Fibroblast of peridontal ligament (primary cell): ENCODE measurements around the gene ZNF546.
"Not testable (repeated sequence)": the region's sequence is repeated elsewhere in the genome, so short reads cannot be mapped to it uniquely, and the experiment has no call there.

Experiments
- DNase-seq: peaks from one replicate; pipeline ENCODE4 v3.0.0-alpha.2; 2010; ENCODE audit errors: extremely low read depth

ZNF546 gene

DNA sequence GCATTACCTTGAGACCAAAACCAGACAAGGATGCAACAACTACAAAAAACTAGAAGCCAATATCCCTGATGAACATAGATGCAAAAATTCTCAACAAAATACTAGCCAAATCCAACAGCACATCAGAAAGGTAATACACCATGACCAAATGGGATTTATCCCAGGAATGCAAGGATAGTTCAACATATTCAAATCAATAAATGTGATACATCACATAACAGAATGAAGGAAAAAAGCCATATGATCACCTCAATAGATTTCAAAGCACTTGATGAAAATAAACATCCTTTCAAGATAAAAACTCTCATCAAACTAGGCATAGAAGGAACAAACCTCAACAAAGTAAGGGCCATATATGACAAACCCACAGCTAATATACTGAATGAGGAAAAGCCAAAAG, 10.2 kb upstream of the ZNF546 start:
- no peak for DNase-seq

- DNase-seq, result no peak
These were observed 9.7 kb upstream of the ZNF546 start for GRCh38 chr19:39987167-39987566.

- no peak for DNase-seq
These were observed 9.3 kb upstream of the ZNF546 start for GRCh38 chr19:39987596-39987995.

- DNase-seq, result no peak
These were observed 3.3 kb upstream of the ZNF546 start for GRCh38 chr19:39993605-39994004.

GRCh38 chr19:39994361-39994760, 2.5 kb upstream of the ZNF546 start:
- DNase-seq, result no peak

GRCh38 chr19:39995794-39996193, 1.1 kb upstream of the ZNF546 start:
- no peak for DNase-seq

- peak; percentile 69 for DNase-seq
These were observed 546 bp upstream of the ZNF546 start for GRCh38 chr19:39996218-39996810.

DNA sequence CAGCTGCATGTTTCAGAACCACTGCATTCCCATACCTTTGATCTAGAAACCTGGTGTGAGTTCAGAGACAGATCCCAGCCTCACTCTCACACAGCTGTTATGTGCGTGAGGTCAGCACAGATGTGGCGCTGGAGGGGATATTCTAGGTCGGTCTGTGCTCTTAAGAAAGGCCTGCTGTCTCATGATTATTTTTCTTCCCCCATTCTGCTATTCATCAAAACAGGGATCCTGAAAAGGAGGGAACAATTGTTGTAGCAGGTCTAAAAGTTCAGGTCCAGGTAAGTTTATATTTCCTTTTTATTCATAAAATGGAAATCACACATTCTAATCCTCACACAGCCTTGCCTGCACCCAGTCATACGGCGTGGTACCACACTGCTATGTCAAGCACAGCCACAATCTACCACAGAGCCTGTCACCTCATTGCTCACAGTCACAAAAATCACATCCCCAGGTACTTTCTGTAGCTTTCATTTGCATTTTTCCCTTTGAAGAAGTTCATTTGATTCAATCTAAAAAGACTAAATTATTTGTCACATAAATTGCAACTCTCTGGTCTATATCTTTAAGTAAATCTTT, 867 bp downstream of the ZNF546 start:
- DNase-seq, result peak; percentile 32

- DNase-seq, result peak; percentile 49
These were observed 1.6 kb downstream of the ZNF546 start for GRCh38 chr19:39998501-39998900.

DNA sequence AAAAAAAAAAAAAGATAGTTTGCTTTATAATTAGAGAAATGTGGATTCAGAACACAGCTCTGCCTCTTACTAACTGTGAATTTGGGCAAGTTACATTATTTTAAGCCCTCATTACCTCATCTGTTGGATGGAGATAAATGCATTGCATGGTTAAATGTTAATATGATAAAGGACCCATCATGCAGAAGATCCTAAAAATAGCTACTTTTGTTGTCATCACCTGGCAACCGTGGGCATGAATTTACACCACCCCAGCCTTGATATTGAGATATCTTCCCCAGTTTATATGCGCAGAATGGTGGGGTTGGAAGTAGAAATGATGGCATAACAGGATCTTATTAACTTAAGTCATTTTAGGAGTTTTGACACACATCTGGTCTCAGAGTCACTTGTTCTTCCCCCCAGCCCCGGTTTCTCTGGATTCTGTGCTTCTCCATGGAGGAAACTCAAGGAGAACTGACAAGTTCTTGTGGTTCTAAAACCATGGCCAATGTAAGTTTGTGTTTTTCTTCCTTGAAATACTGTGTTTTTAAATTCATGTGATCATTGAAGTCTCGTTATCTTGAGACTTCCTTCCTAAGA, 8.9 kb downstream of the ZNF546 start:
- DNase-seq, result no peak

- peak; percentile 86 for DNase-seq
These were observed 9.4 kb downstream of the ZNF546 start for GRCh38 chr19:40006273-40006691.

- no peak for DNase-seq
These were observed 12.8 kb downstream of the ZNF546 start for GRCh38 chr19:40009674-40010073.

DNA sequence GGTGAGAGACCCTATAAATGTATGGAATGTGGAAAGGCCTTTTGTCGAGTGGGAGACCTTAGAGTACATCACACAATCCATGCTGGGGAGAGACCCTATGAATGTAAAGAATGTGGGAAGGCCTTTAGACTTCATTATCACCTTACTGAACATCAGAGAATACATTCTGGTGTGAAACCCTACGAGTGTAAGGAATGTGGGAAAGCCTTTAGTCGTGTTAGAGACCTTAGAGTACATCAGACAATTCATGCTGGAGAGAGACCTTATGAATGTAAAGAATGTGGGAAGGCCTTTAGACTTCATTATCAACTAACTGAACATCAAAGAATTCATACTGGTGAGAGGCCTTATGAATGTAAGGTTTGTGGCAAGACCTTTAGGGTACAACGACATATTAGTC, 17.1 kb downstream of the ZNF546 start:
- no peak for DNase-seq

DNA sequence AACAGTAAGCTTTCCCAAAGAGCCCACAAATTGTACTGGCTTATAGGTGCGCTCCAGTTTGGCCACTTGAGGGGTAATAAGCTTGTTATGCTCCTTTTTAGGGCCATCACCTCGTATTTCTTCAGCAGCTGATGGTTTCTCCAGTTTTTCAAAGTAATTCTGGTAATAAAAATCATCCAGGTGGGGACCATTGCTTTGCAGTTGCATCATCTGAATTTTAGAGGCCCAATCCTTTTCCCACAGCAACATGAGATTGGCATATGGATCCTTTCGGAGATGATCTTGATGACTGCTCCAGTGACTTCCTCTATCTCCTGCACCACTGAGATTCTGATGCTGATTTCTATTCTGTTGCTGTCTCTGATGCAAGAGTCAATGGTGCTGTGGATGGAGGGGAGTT, 27.1 kb downstream of the ZNF546 start:
- no peak for DNase-seq

DNA sequence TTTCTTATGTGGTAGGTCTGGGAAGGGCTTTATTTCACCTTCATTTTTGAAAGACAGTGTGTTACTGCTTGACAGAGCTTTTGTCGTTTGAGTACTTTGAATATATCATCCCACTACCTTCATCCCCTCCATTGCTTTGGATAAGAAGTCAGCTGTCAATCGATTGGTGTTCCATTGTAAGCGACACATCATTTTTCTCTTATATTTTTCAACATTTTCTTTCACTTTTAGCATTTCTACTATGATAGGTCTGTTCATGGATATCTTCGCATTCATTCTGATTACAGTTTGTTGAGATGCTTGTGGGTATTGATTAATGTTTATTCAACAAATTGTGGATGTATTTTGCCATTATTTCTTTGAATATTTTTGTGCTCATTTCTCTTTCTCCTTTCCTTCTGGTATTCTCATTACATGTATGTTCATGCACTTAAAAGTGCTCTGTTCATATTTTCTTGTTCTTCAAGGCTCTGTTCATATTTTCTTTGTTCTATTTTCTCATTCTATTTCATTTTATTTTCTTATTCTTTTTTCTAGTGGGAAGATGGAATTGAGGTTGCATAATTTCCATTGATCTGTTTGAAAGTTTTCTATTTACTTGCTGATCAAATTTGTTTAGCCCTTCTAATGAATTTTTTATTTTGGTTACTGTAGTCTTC, 29.2 kb downstream of the ZNF546 start:
- no peak for DNase-seq

DNA sequence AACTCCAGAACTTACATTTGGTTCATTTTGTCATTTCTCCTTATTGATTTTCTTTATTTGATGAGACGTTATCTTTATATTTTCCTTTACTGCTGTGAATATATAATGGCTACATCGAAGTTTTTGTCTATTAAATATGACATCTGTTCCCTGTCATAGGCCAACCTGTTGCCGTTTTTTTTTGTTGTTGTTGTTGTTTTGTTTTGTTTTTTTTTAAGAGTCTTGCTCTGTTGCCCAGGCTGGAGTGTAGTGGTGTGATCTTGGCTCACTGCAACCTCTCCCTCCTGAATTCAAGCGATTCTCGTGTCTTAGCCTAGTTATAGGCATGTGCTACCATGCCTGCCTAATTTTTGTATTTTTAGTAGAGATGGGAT, 29.7 kb downstream of the ZNF546 start:
- DNase-seq, result no peak

- no peak for DNase-seq
These were observed 37.2 kb downstream of the ZNF546 start for GRCh38 chr19:40033989-40034560.

DNA sequence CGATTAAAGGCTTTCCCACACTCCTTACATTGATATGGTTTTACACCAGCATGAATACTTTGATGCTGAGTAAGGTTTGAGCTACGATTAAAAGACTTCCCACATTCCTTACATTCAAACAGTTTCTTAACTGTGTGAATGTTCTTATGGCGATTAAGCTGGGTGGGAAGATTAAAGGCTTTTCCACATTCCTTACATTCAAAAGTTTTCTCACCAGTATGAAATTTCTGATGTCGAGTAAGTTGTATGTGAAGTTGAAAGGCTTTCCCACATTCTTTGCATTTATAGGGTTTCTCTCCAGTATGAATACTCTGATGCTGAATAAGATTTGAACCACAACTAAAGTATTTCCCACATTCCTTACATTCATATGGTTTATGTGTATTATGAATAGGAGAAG, 39.1 kb downstream of the ZNF546 start:
- DNase-seq, result no peak

DNA sequence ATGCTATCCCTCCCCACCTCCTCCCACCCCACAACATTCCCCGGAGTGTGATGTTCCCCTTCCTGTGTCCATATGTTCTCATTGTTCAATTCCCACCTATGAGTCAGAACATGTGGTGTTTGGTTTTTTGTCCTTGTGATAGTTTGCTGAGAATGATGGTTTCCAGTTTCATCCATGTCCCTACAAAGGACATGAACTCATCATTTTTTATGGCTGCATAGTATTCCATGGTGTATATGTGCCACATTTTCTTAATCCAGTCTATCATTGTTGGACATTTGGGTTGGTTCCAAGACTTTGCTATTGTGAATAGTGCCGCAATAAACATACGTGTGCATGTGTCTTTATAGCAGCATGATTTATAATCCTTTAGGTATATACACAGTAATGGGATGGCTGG, 41.2 kb downstream of the ZNF546 start:
- DNase-seq, result not testable (repeated sequence)

- not testable (repeated sequence) for DNase-seq
These were observed 44.9 kb downstream of the ZNF546 start for GRCh38 chr19:40041718-40042117.

GRCh38 chr19:40053491-40053890, 56.6 kb downstream of the ZNF546 start:
- DNase-seq, result no peak

- no peak for DNase-seq
These were observed 57.8 kb downstream of the ZNF546 start for GRCh38 chr19:40054632-40055031.

- no peak for DNase-seq
These were observed 58.2 kb downstream of the ZNF546 start for GRCh38 chr19:40055049-40055448.
